ENCODE data around the gene KRT35.
A peak's percentile ranks its signal among the peaks of the same experiment; 100 is the strongest.

The KRT35 gene

GRCh38 chr17:41480136-41480535, 815 bp downstream of the KRT35 start:
- TF ChIP-seq CTCF (conservative IDR thresholded peaks at IDR 0.05; ENCODE audit: low read length): no peak
- DNase-seq (ENCODE audit: low read depth): no peak
- no peak overlapping the region for H3K4me3 ChIP-seq (ENCODE audit: low read length)

GRCh38 chr17:41478237-41478636, 2.7 kb downstream of the KRT35 start:
- no peak for TF ChIP-seq CTCF (conservative IDR thresholded peaks at IDR 0.05; ENCODE audit: low read length)

GRCh38 chr17:41476866-41477815, 3.8 kb downstream of the KRT35 start:
- TF ChIP-seq CTCF (conservative IDR thresholded peaks at IDR 0.05; ENCODE audit: low read length): no peak
- DNase-seq (ENCODE audit: low read depth): no peak
- H3K4me3 ChIP-seq (ENCODE audit: low read length): no peak overlapping the region

More at GRCh38 chr17:41478237-41478636, 2.7 kb downstream of the KRT35 start:
- H3K4me3 ChIP-seq (ENCODE audit: low read length): no peak overlapping the region
- no peak for DNase-seq (ENCODE audit: low read depth)

GRCh38 chr17:41475421-41475820, 5.5 kb downstream of the KRT35 start:
- H3K4me3 ChIP-seq (ENCODE audit: low read length): no peak overlapping the region
- TF ChIP-seq CTCF (conservative IDR thresholded peaks at IDR 0.05; ENCODE audit: low read length): no peak
- no peak for DNase-seq (ENCODE audit: low read depth)

- peak; percentile 33 for DNase-seq (ENCODE audit: low read depth)
- TF ChIP-seq CTCF (conservative IDR thresholded peaks at IDR 0.05; ENCODE audit: low read length): no peak
- no peak overlapping the region for H3K4me3 ChIP-seq (ENCODE audit: low read length)
Observed at GRCh38 chr17:41474863-41475262, 6.1 kb downstream of the KRT35 start.

GRCh38 chr17:41468346-41468745, 12.6 kb downstream of the KRT35 start:
- no peak overlapping the region for H3K4me3 ChIP-seq (ENCODE audit: low read length)
- DNase-seq (ENCODE audit: low read depth): no peak
- TF ChIP-seq CTCF (conservative IDR thresholded peaks at IDR 0.05; ENCODE audit: low read length): no peak

GRCh38 chr17:41467561-41467960, 13.4 kb downstream of the KRT35 start:
- no peak for TF ChIP-seq CTCF (conservative IDR thresholded peaks at IDR 0.05; ENCODE audit: low read length)
- H3K4me3 ChIP-seq (ENCODE audit: low read length): no peak overlapping the region
- no peak for DNase-seq (ENCODE audit: low read depth)
